Sigmoid colon (tissue), 4 donors: ENCODE data around the gene SLC9A7.

Source experiments
- CTCF ChIP-seq, 4 experiments: fragments of 450-650 bp in 3 of 4; fragments of 200-600 bp in 1 of 4; IDR thresholded peaks; one replicate each; pipeline ENCODE4 v1.5.1; 2016 to 2019; ENCODE audit warnings: antibody characterized with exemption in 4 of 4, mild to moderate bottlenecking in 3 of 4, moderate library complexity in 2 of 4
- EP300 ChIP-seq, 4 donors: sonication (generic); formaldehyde crosslinking; IDR thresholded peaks; one replicate each; pipeline ENCODE4 v1.6.1; 2017; ENCODE audit warnings: antibody characterized with exemption in 4 of 4
- POLR2A ChIP-seq, 2 donors: fragments of 450-650 bp; IDR thresholded peaks; one replicate each; pipeline ENCODE4 v1.6.1; 2016; ENCODE audit warnings: antibody characterized with exemption in 2 of 2, mild to moderate bottlenecking in 2 of 2, moderate library complexity in 2 of 2
- POLR2AphosphoS5 ChIP-seq, 4 donors: sonication (generic); formaldehyde crosslinking; IDR thresholded peaks; one replicate each; pipeline ENCODE4 v1.6.1; 2017; ENCODE audit warnings: antibody characterized with exemption in 4 of 4

DNA sequence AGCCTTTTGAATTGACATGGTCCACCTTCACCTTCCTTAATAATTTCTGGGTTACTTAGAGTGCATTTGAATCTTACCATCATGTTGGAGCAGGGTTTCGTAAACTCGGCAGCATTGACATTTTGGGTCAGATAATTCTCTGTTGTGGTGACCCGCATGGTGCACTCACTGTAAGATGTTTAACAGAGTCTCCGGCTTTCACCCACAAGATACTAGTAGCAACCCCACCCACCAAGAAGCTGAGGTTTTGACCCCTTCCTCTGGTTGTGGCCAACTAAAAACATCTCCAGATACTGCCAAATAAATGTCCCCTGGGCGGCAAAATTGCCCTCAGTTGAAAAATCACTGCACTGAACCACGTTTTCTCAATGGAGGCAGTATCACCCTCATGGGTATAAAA is 122.7 kb downstream of the SLC9A7 start:
- TF ChIP-seq POLR2A (IDR thresholded peaks at IDR 0.05) (no peak), CTCF (IDR thresholded peaks at IDR 0.05) (no peak), EP300 (IDR thresholded peaks at IDR 0.05) (no peak), POLR2AphosphoS5 (IDR thresholded peaks at IDR 0.05) (no peak)
